NCI-H2081 treated with DMSO at 0.1 percent for 48 hours (cell line): ENCODE measurements around the gene MSI2.

Experiments used
- DNase-seq: peaks from one replicate; lab custom pipeline; 2025; lab: John Stamatoyannopoulos, UW

Gene MSI2

DNA sequence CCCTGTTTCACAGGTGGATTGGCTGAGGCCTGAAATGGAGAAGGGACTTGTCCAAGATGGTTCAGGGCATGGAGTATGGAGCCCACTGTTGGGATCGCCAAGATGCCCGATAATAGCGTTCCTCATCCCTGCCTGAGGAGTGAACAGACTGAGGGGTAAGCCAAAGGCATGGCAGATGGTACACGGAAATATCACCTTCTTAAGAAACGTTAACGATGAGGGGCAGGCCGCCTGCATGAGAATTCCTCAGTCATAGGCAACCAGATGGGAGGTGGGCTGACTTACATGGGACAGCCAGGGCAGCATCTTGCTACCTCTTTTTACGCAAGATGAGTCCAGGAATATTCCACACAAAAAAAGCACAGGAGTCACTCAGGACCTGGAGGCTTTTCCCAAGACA, 300.7 kb downstream of the MSI2 start:
- DNase-seq = no peak

DNA sequence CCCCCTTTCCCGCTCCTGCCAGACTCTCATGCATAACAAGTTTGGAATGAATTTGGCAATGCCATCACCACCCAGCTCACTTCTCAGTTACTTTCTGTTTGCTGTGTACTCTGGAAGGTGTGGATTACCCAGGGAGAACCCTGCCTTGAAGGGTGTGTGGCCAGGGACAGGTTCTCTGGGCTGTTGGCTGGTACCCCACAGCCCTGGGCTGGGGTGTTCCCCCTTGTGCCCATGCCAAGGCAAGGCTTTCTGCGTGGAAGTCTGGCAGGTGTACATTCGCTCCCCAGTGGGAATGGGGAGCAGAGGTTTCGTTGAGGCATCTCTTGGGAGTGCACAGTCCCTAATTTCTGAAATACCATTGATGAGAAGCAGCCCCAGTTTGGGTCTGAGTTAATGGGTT, 301.1 kb downstream of the MSI2 start:
- DNase-seq = no peak

DNA sequence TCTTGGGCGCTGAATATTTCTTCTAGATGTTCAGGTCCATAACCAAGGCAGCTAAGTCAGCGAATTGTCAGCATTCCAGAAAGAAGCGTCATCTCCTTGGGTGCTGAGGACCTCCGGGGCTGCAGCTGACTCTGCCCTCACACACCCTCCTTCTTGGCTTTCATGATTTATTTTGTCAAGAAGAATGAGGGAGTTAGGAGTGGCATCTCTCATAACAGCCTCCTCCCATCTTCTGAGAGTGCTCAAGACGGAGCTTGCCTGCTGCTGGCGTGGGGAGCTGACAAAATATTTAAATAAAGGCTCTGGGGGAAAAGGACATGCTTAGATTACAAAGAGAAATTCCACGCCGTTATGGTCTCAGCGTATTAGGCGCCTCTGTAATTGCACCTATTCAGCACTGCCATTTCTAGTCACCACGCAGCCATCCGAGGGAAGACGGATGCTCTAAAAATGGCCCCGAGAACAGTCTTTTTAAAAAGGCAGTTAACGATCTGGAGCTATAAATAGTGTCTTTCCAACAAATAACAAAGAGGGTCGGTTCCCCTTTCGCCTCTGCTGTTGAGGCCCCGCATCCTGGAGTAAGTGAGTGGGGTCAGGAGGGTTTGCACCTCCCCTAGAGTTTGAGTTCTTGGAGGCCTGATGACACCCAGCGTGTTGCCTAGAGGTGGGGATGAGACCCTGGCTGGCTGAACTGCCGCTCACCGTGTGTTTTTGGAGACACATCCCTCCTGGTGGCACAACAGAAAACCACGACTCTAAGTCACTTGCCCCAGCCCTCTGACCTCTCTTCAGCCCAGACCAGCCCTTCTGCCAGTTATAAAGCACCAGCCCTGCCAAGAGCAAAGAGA, 301.7 kb downstream of the MSI2 start:
- no peak for DNase-seq

DNA sequence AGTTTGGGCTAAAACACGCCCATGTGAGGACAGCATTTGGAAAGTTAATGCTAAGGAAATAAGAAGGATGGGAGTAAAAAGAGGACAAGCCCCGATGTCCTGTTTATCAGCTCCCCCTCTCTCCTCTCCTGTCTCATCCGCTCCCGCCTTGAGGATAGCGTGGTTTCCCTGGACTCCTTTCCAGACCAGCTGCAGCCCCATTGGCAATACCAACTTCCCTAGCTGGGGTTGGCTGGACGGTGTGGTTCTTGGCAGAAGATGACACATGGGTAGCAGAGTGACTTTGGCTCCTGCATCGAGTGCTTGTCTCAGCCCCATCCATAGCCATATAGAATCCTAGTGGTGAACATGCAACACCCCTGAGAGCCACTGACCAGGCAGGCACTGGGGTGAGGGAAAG, 302.9 kb downstream of the MSI2 start:
- no peak for DNase-seq

DNA sequence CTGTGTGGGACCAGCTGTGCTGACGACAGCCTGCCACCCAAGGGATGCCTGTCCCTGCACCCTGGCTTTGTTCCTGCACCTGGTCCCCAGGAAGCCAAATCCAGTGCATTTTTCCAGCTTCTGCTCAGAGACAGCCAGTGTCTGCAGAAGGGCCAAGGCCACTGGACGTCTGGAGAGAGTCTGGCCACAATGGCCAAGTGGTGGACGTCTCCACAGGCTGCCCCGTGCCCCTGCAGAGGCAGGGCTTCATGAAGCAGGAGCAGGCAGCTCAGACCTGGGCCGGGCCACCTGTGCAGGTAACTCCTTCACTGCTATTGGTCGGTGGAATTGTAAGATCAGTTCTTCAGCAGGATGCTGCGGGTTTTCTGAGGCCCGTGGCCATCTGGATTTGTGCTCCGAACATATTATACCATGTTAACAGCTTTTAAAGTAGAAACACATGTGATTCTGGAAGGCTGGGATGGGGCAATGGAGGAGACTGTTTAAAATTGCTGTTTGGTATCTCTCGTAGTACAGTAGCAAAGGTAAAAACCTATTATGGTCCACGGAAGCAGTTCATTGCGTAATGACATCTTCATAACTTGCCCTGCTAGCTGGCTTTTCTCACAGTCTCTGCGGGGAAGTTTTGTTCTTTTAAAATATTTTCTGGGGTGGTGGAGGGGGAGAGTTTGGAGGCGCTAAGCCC, 303.5 kb downstream of the MSI2 start:
- no peak for DNase-seq

DNA sequence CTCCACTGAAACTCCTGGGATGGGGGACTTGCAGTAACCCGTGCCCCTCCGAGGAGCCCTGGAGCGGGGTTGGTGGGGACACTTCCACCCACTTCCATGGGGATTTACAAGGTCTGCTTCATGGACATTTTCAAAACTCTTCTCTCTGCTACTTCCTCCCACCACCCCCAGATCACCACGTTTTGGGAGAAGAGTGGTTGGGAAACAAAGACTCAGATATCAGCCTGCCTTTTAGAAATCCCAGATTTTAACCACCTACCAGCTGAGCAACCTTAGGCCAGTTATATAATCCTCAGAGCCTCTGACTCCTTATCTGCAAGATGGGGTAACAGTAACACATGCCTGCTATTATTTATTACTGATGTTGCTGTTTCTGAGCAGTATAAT, 304.0 kb downstream of the MSI2 start:
- no peak for DNase-seq

DNA sequence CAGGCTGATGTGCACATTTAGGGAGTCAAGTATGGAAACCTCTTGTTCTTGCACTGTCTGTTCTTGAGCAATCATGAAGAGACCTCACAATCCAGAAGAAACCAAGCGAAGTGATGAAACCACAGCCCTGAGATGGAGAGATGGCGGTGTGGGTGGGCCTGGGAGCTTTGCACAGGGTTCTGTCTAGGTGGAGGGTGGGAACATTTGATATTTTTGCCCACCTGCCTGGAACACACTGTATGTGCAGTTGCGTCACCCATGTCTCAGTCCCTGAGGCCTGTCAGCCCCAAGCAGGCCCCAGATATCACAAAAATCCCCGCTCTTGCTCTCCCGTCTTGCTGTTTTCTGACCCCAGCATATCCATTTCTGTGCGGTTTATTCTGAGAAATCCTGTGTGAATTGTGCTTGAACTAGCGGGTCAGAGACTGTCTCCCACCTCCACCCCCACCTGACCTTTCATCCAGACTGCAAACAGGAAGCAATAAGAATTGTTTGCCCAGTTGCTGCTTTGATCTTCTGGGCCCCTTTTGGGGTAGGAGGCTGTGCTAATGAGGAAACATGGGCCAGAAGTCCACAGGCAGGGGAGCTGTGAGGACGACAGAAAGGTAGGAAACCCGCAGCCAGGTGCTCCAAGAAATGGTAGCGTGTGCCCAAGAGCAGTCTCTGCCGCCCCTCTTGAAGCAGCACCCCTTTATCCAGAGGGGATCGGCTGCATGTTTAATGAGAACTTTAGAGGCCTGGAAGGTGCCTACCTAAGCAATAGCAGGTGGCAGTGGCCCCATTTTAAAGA, 304.9 kb downstream of the MSI2 start:
- DNase-seq = no peak

DNA sequence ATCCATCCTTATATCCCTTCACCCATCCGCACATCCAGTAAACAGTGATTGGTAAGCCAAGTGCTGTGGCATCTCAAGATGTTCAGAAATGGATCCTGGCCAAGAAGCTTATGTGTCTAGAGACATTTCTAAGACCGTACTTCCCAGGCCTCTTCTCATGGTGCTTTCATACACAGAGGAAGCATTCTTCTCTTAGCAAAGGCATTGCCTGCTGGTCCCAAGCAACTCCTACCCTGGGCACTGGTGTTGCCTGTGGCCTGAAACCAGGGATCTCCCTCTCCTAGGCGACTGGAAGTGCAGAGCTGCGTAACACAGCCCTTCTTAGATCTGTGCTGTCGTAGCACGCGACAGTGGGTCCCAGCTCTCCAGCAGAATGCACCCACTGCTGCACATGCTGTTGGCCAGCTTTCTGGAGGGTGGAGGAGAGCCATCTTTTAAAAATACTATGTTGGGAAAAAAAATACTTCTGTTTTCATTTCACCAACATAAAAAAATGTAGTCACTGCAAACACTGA, 305.9 kb downstream of the MSI2 start:
- no peak for DNase-seq

DNA sequence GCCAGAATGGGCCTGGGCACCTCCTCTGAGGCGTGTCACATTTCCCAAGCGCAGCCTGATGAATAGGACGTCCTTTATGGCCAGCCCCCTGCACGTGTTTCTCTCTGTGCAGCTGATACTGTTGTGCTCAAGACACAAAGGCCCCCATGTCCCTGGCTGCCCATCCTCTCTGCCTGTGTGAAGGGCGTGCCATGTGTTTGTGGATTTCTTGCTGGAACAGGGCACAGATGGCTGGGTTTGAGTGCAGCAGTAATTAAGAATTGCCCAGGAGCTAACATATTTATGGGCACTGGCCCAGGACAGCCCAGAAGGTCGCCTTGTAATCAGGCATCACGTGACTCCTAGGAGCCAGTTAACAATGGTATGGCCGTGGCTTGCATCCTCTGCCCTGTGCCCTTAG, 307.6 kb downstream of the MSI2 start:
- DNase-seq = no peak

DNA sequence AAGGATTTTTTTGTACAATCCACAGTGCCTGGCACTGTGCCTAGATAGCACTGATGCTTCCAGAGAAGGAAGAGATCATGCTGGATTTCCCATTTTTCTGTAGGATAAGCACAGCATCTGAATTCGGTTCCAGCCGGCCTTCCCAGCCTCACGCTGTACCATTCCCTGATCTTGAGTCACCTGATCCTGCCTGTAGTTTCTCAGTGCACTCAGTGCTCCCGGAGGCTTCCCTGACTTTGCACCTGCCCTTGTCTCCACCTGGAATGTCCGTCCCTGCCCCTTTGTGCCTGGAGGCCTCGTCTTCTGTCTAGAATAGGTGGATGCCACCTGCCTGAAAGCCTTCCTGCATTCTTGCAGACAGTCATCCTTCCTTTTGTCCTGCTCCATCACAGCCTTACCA, 308.9 kb downstream of the MSI2 start:
- DNase-seq = no peak

DNA sequence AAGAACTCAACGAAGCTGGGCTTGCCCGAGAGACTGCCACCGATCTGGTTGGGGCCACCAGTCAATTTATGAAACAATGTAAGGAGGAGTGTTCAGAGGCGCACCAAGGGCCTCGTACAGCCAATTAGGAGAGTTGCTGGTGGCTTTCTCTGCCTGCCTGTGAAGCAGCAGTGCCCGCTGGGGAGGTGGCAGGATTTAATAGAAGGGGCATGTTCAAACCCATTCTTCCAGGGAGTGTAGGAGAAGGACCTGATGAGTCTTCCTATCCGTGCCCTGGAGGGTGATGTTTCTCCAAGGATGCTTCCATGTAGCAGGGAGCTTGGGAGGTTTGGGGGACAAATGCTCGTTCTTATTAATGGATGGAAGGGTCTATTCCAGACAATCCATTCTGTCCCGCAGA, 310.4 kb downstream of the MSI2 start:
- DNase-seq = peak; percentile 45

DNA sequence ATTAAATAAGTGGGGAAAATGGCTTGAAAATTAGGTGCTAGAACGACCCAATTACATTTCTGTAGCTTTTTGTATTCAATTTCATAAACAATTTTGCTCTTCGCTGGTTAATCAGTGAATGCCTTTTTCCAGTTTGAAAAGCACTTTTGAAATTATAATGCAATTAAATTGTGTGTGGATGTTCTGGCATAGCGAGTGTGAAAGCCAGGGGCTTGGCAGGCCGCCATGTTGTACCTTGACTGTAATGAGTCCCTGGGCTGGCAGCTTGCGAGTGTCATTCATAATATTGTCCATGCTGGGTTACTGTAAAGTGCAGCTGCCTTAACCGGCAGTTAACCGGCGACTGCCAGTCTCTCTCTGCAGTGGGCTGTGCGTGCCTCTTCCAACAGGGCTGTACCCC, 310.9 kb downstream of the MSI2 start:
- DNase-seq = peak; percentile 97

DNA sequence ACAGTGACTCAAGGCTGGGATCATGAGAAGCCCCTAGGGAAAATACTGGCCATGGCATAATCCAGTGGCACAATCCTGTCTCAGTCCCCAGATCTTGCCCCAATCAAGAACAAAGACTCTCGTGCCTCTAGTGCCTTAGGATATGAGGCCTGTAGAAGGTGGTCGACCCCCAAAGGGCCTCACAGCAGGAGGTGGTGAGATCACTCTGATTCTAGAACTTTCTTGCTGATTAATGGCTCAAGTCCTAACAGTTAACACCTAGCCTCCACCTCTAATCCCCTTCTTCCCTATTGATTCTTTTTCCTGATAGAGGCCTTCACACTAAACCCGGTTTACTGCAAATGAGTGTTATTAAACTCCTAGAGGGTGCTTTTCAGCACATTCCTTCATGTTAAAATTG, 312.0 kb downstream of the MSI2 start:
- no peak for DNase-seq

DNA sequence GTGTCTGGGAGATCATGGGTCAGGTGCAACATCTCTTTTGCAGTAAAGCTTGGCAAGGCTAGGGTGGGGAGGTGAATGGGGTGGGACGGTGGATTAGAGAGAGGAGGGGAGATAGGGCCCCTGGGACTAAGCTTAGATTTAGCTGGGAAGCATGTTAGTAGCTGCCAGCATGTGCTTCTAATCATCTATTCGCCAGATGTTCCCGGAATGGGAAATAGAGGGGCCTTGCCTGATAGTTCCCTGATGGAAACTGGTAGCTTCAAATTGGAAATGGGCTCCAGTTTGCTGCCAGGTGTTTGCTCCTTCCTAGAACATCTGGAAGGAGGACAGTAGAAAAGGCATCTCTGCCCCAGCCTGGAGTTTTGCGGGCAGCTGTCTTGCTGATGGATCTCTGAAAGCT, 312.7 kb downstream of the MSI2 start:
- DNase-seq = no peak

DNA sequence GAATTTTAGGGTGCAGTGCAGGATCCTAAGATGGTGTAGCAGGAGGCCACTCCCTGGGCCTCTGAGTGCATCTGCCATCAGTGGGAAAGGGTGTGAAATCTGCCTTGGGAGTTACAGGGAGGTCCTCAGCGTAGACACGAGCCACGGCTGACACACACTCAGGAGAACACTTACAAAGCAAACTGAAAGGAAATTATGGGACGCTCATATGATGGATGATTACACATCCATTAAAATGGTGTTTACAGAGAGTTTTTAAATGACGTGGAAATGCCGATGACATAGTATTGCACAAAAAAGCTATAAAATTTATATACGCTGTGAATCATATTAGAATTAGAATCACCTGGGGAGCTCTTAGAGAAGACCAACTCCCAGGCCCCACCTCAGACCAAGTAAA, 313.5 kb downstream of the MSI2 start:
- DNase-seq = no peak

DNA sequence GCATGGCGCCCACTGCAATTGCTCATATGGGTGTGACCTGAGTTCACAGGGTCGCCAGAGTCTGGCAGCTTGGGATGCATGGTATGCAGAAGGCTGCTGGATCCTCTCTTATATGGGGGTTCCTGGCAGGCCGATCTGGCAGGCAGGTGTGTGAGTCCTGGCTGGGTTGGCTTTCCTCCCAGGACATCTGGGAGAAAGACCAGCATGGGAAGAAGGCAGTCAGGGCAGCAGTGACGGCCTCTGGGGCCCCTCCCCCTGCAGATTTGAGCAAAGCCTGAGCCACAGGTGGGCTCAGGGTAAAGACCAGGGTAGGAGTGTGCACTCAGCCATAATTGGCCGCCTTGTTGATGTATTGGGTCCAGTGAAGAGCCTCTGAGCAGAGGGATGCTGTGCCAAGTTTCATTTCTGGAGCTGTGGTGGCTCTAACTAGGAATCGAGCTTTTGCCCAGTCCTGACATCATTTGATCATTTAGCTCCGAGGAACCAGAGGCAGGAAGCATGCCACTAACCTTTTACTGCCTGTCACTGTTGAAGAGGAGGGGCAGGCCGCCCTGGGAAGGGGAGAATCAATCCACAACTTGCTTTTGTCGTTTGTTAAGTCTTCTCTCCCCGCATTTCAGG, 314.5 kb downstream of the MSI2 start:
- peak; percentile 67 for DNase-seq

DNA sequence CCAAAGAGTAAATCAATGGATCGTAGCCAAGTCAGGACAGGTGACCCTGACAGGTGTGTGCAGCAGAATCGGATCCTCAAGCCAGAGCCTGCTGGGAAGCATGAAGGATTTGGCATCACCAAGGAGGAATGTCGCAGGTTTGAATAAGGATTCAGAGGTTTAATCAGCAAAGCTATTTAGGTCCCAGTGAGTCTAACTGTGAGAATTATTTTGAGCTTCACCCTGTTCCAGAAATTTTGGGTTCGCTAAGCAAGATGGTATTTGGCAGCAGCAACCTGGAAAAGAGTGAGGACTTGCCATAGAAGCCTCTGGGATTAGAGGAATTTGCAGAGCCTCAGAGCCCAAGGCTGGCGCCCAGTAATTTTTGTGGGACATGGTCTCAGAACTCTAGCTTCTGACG, 315.7 kb downstream of the MSI2 start:
- DNase-seq = peak; percentile 32

DNA sequence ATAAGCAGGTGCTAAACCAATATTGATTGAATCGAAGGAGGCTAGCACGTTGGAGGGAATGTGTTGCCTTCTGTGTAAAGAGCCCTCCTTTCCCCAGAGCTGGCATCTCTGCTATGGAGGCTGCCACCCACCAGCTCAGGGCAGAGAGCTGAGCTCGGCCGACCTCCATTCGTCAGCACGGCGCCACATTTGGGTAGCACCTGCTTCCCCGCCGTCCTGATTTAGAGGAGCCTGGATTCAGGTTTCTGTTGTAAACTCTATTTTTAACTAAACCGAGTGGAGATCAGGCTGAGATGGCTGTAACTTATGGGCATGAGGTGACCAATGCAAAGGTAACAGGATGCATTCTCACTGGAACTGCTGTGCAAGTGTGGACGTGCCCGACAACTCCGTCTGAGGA, 316.3 kb downstream of the MSI2 start:
- DNase-seq = no peak

DNA sequence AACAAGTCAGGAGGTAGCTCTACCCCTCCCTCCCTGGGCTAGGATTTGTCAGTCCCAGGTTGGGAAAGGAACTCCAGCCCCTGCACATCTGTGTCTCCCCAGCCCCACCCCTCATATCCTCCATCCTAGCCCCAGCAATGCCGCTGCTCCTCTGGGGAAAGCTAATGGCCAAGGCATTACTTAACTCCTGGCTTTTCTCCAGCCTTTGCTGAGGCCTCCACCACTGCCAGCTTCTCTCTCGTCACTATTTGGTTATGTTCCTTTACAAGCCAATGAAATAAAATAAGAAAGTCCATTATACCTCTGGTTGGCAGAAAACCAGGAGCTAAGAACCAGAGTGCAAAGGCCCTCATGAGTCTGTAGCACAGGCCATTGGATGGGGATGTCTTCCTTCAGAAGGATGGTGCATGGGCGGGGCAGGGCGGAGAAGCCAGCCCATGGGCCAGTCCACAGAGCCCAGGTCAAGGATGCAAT, 317.8 kb downstream of the MSI2 start:
- DNase-seq = no peak

DNA sequence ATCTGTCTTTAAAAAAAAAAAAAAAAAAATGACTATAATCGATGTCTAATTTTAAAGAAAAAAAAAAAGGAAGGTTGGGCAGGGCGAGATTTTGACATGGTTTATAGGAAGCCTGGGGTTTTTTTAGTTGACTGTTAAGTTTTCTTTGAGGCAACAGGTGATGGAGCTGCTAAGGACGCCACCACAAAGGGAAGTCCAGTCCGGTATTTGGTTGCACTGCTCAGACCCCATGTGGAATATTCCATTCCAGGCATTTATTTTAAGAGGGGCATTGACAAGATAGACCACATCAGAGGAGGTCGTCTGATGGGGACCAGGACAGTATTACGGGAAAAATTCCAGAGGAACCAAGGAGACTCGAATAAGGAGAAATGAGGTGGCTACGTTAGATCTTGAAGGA, 320.4 kb downstream of the MSI2 start:
- DNase-seq = no peak

DNA sequence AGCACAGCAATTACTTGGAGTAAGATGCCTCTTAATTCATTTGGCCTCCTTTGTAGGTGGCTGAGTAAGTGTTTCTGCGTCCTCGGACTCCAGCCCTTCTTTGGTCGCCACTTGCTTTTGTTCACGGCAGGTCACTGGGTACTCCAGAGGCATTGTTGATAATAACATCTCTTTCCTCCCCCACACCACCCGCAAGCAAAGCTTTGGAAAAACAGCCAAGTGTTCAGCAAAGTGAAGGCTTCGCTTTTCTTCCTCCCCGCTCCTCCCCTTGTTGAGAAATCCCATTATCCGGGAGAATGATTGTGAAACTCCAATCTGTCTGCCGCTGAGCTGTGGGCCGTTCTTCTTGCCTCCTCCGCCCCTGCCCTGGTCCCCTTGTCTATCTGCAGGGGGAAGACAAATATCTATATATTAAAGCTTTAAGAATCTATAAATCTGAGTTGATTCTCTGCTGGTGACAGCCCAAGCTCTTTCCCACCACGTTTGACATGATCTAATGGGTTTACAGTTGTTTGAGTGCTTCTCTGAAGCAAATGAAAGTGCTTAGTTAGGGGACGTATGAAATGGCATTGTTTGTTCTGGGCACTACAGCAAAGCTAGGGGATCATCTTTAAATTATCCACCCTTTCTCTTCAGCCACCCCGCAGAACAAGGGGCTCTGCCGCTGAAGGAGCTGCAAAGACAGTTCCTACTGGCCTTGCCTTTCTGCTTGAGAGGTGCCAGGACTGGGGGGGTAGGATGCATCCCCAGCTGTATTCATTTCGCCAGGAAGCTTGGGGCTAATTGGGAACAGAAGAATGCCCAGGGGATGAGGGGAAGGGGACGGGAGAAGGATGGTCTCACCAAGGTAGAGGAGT, 321.7 kb downstream of the MSI2 start:
- DNase-seq = no peak
